ENCODE data around the gene MARCHF5.

DNA sequence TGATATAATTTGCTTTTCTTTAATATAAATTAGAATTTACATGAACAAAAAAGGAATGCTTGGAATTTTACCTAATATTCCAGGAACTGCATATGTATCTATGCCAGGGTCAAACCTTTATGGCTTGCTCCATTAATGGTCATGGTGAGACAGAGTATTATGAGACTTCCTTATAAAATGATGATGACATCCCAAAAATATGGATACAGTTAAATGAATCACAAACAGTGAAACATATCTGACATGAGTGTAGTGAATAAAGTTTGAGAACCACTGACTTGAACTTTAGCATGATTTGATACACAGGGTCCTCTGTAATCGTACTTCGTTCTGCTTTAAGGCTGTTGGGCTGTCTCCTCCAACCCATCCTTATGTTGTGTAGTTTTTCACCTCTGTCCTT is 51.8 kb downstream of the MARCHF5 start:
- TF ChIP-seq CTCF (conservative IDR thresholded peaks at IDR 0.05; ENCODE audit: low read depth, low read length) (no peak), CEBPB (IDR thresholded peaks at IDR 0.05; ENCODE audit: low read depth, low read length) (no peak), POLR2A (IDR thresholded peaks at IDR 0.05; ENCODE audit: low read depth, low read length) (no peak)
